HCT116 (cell line): ENCODE results near the gene CEP131. TPM values are rescaled to one million over a fixed set of nuclear protein-coding genes. Genes with fewer than 3 reads are reported as not detected.

Experiments used
- ATAC-seq: fragments of 200-7000 bp; cut with Tn5 transposase; 2 replicates; pipeline ENCODE4 v1.9.1; 2020; ENCODE audit warnings: mild to moderate bottlenecking, moderate library complexity
- BruUV-seq: library from RNA; stranded (reverse); fragments of 400-500 nt; replicated peaks from 2 replicates; lab custom pipeline; 2021; lab: Mats Ljungman, UMichigan
- CTCF ChIA-PET: fragments of 300-600 bp; sonication (Branson Sonifier 250); formaldehyde crosslinking; loops from one replicate; lab custom pipeline; 2021; ENCODE audit warnings: antibody characterized with exemption; lab: Charles Lee
- POLR2A ChIA-PET: fragments of 300-600, 350-600 bp; sonication (Branson Sonifier 250); formaldehyde crosslinking; loops from one replicate; lab custom pipeline; 2021; ENCODE audit warnings: antibody characterized with exemption; lab: Charles Lee
- RAD21 ChIA-PET, 2 experiments: fragments of 300-600 bp; sonication (Branson Sonifier 250); formaldehyde crosslinking; loops; one replicate each; lab custom pipeline; 2023; ENCODE audit warnings: low total read pairs in 2 of 2; ENCODE audit not compliant: uncharacterized antibody in 2 of 2, unreplicated experiment in 2 of 2, low non-redundant PET in 1 of 2; lab: Charles Lee
- DNase-seq: peaks from one replicate; pipeline ENCODE4 v3.0.0-alpha.2; 2010; ENCODE audit warnings: low read depth, low spot score
- H2AFZ ChIP-seq: fragments of 200-600 bp; shearing (Covaris generic), sonication (generic); 2 replicates; pipeline ENCODE4 v1.6.1; 2017; ENCODE audit warnings: low read depth, mixed run types, mixed read lengths, antibody characterized with exemption, low read length; ENCODE audit not compliant: poor library complexity, severe bottlenecking
- H3K27ac ChIP-seq: 2 replicates; pipeline ENCODE4 v1.5.1; 2012; ENCODE audit warnings: low read depth, low read length
- H3K27me3 ChIP-seq: fragments of 200-600 bp; sonication (generic); 2 replicates; pipeline ENCODE4 v1.6.1; 2016; ENCODE audit warnings: mixed run types, low read length, mixed read lengths; ENCODE audit not compliant: insufficient read depth
- H3K36me3 ChIP-seq, 2 experiments: fragments of 200-500 bp in 1 of 2; fragments of 200-600 bp in 1 of 2; sonication (Bioruptor generic) in 1 of 2; sonication (generic) in 1 of 2; 2 replicates each; pipeline versions ENCODE4 v1.5.1 to v1.6.1; 2014 to 2016; ENCODE audit warnings: low read length in 2 of 2, inconsistent platforms in 1 of 2, mixed read lengths in 1 of 2, mixed run types in 1 of 2; ENCODE audit not compliant: insufficient read depth in 2 of 2, control insufficient read depth in 1 of 2
- H3K4me1 ChIP-seq, 2 experiments: fragments of 200-600 bp in 1 of 2; sonication (generic) in 1 of 2; 2 replicates each; pipeline versions ENCODE4 v1.5.1 to v1.6.1; 2012 to 2017; ENCODE audit warnings: low read length in 2 of 2, inconsistent platforms in 1 of 2, mild to moderate bottlenecking in 1 of 2, mixed read lengths in 1 of 2, mixed run types in 1 of 2, moderate library complexity in 1 of 2; ENCODE audit not compliant: insufficient read depth in 2 of 2, control insufficient read depth in 1 of 2
- H3K4me2 ChIP-seq: fragments of 200-600 bp; sonication (generic); 2 replicates; pipeline ENCODE4 v1.6.1; 2017; ENCODE audit warnings: mixed run types, low read length, mixed read lengths
- H3K4me3 ChIP-seq, 2 experiments: fragments of 200-600 bp in 1 of 2; sonication (generic) in 1 of 2; replicated peaks in 1 of 2; 2 replicates each; pipeline ENCODE4 v1.5.1; 2011 to 2016; ENCODE audit warnings: low read length in 2 of 2, control low read depth in 1 of 2, low read depth in 1 of 2, mild to moderate bottlenecking in 1 of 2, mixed read lengths in 1 of 2, mixed run types in 1 of 2
- H3K79me2 ChIP-seq: fragments of 200-600 bp; sonication (generic); 2 replicates; pipeline ENCODE4 v1.6.1; 2017; ENCODE audit warnings: mild to moderate bottlenecking, mixed run types, low read length, moderate library complexity, mixed read lengths; ENCODE audit not compliant: insufficient read depth
- H3K9ac ChIP-seq: fragments of 200-600 bp; sonication (generic); 2 replicates; pipeline ENCODE4 v1.6.1; 2016; ENCODE audit warnings: low read length, mixed read lengths
- H3K9me2 ChIP-seq: fragments of 200-600 bp; sonication (generic), shearing (Covaris generic); 2 replicates; pipeline ENCODE4 v1.6.1; 2017; ENCODE audit warnings: mixed run types, mild to moderate bottlenecking, moderate library complexity; ENCODE audit not compliant: insufficient read depth
- H3K9me3 ChIP-seq, 2 experiments: fragments of 200-500 bp in 1 of 2; fragments of 200-600 bp in 1 of 2; sonication (Bioruptor generic) in 1 of 2; sonication (generic) in 1 of 2; 2 replicates each; pipeline ENCODE4 v1.6.1; 2014 to 2017; ENCODE audit warnings: low read length in 2 of 2, mixed read lengths in 2 of 2, inconsistent platforms in 1 of 2, low read depth in 1 of 2, mild to moderate bottlenecking in 1 of 2, mixed run types in 1 of 2, moderate library complexity in 1 of 2; ENCODE audit not compliant: control insufficient read depth in 1 of 2, insufficient read depth in 1 of 2
- H4K20me1 ChIP-seq: fragments of 200-600 bp; sonication (generic), shearing (Covaris generic); 2 replicates; pipeline ENCODE4 v1.6.1; 2017; ENCODE audit warnings: mixed run types, mild to moderate bottlenecking, moderate library complexity; ENCODE audit not compliant: insufficient read depth
- CBX3 ChIP-seq: IDR thresholded peaks from 2 replicates; pipeline ENCODE4 v1.6.1; 2012; ENCODE audit warnings: low read depth
- CEBPB ChIP-seq: IDR thresholded peaks from 2 replicates; pipeline ENCODE4 v1.6.1; 2012; ENCODE audit warnings: low read depth
- EGR1 ChIP-seq: IDR thresholded peaks from 2 replicates; pipeline ENCODE4 v1.6.1; 2012; ENCODE audit warnings: low read depth
- EZH2 ChIP-seq: fragments of 200-600 bp; sonication (generic); IDR thresholded peaks from 2 replicates; pipeline ENCODE4 v1.6.1; 2017; ENCODE audit warnings: antibody characterized with exemption, mixed run types
- EZH2phosphoT487 ChIP-seq: fragments of 200-600 bp; IDR thresholded peaks from 2 replicates; pipeline ENCODE4 v1.6.1; 2018; ENCODE audit warnings: antibody characterized with exemption, borderline replicate concordance
- FOSL1 ChIP-seq: IDR thresholded peaks from 2 replicates; pipeline ENCODE4 v1.6.1; 2012; ENCODE audit warnings: low read depth
- JUND ChIP-seq: IDR thresholded peaks from 2 replicates; pipeline ENCODE4 v1.6.1; 2012
- POLR2A ChIP-seq: IDR thresholded peaks from 2 replicates; pipeline ENCODE4 v1.7.0; 2011; ENCODE audit warnings: borderline replicate concordance; ENCODE audit not compliant: insufficient read depth, insufficient read length; ENCODE audit errors: extremely low read depth
- RAD21 ChIP-seq: IDR thresholded peaks from 2 replicates; pipeline ENCODE4 v1.6.1; 2012; ENCODE audit warnings: low read depth, mild to moderate bottlenecking
- SIN3A ChIP-seq: IDR thresholded peaks from 2 replicates; pipeline ENCODE4 v1.6.1; 2012; ENCODE audit warnings: low read depth
- SRF ChIP-seq: IDR thresholded peaks from 2 replicates; pipeline ENCODE4 v1.6.1; 2012; ENCODE audit warnings: low read depth
- YY1 ChIP-seq: IDR thresholded peaks from 2 replicates; pipeline ENCODE4 v1.6.1; 2011; ENCODE audit warnings: low read length, low read depth, moderate library complexity, mild to moderate bottlenecking; ENCODE audit not compliant: insufficient replicate concordance; ENCODE audit errors: extremely low read depth
- intact Hi-C: fragments of 100-400 bp; cut with micrococcal nuclease; formaldehyde crosslinking; loops from 2 replicates; pipeline ENCODE4 v1.10.0; 2022
- total RNA-seq: library from RNA; stranded (reverse); gene quantifications from one replicate; pipeline ENCODE4 v1.2.1, GENCODE V29; 2021; ENCODE audit not compliant: unreplicated experiment
- TF ChIP-seq, protein P1 (sequence below): IDR thresholded peaks from 2 replicates; pipeline ENCODE4 v1.6.1; 2012; ENCODE audit warnings: low read depth
- TF ChIP-seq, protein P2 (sequence below): IDR thresholded peaks from 2 replicates; pipeline ENCODE4 v1.6.1; 2012
- TF ChIP-seq, protein P3 (sequence below), 3 experiments: fragments of 200-600 bp in 1 of 3; sonication (generic) in 1 of 3; IDR thresholded peaks in 2 of 3; conservative IDR thresholded peaks in 1 of 3; 2 replicates each; pipeline ENCODE4 v1.5.1; 2012 to 2017; ENCODE audit warnings: low read depth in 2 of 3, low read length in 2 of 3, antibody characterized with exemption in 1 of 3, borderline replicate concordance in 1 of 3, control low read depth in 1 of 3, mild to moderate bottlenecking in 1 of 3, mixed read lengths in 1 of 3, mixed run types in 1 of 3, moderate library complexity in 1 of 3; ENCODE audit not compliant: insufficient read depth in 1 of 3

The CEP131 gene
- total RNA-seq, 1 experiment from 2014 or later = 30.2 TPM

DNA sequence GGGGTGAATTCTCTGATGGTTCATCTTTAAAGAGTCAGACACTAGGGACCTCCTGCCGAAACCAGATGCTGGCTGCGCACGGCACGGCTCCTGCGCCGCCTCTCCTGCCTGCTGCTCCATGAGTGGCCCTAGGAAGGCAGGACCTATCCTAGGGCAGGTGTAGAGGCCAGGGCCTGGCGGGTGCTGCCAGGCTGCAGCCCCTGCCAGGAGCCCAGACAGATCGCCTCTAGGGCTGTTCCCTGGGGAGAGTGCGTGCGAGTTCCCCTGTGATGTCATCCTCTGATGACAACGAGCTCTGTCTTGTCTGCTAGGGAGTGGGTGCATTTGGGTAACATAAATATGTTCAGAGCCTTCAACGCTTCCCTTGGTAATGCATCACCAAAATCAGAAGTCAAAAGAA lies 48.5 kb upstream of the CEP131 start (continued):
- TF ChIP-seq, protein P1, sequence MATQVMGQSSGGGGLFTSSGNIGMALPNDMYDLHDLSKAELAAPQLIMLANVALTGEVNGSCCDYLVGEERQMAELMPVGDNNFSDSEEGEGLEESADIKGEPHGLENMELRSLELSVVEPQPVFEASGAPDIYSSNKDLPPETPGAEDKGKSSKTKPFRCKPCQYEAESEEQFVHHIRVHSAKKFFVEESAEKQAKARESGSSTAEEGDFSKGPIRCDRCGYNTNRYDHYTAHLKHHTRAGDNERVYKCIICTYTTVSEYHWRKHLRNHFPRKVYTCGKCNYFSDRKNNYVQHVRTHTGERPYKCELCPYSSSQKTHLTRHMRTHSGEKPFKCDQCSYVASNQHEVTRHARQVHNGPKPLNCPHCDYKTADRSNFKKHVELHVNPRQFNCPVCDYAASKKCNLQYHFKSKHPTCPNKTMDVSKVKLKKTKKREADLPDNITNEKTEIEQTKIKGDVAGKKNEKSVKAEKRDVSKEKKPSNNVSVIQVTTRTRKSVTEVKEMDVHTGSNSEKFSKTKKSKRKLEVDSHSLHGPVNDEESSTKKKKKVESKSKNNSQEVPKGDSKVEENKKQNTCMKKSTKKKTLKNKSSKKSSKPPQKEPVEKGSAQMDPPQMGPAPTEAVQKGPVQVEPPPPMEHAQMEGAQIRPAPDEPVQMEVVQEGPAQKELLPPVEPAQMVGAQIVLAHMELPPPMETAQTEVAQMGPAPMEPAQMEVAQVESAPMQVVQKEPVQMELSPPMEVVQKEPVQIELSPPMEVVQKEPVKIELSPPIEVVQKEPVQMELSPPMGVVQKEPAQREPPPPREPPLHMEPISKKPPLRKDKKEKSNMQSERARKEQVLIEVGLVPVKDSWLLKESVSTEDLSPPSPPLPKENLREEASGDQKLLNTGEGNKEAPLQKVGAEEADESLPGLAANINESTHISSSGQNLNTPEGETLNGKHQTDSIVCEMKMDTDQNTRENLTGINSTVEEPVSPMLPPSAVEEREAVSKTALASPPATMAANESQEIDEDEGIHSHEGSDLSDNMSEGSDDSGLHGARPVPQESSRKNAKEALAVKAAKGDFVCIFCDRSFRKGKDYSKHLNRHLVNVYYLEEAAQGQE = no peak
- no peak for TF ChIP-seq SRF
- no peak for TF ChIP-seq CBX3
- no peak for TF ChIP-seq JUND
- TF ChIP-seq YY1 = no peak

DNA sequence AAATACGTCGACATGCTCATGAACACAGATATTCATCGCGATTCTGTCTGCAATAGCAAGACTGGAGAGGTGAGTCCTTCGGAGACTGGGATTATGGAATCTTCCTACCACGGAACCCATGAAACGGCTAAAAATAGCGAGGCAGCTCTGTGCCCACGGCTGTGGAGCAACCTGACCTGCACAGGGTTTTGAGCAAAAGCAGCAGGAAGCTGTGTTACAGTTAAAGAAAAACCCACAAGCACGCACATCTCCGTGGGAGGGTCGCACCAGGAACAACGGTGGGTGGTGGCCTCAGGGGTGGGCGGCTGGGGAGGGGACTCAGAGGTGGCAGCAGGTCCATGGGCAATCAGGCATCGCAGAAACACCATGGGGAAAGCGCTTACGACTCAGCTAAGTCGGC lies 47.5 kb upstream of the CEP131 start:
- H3K36me3 ChIP-seq = peaks cover 42 to 52% of the 10 kb centered on the region in 2 experiments

More for the DNA sequence above, 47.5 kb upstream of the CEP131 start:
- RAD21 ChIA-PET = no interaction called here
- no peak overlapping the region for H3K27ac ChIP-seq
- H3K4me1 ChIP-seq = no peaks in the 10 kb centered on the region
- H3K4me2 ChIP-seq = no peak overlapping the region
- ATAC-seq (no peak), DNase-seq (no peak)
- TF ChIP-seq EZH2phosphoT487 (no peak), CEBPB (no peak), RAD21 (no peak), YY1 (no peak), POLR2A (no peak), EGR1 (no peak), EZH2 (no peak), SIN3A (no peak), FOSL1 (no peak), CBX3 (no peak)
- TF ChIP-seq, protein P2, sequence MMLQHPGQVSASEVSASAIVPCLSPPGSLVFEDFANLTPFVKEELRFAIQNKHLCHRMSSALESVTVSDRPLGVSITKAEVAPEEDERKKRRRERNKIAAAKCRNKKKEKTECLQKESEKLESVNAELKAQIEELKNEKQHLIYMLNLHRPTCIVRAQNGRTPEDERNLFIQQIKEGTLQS = no peak
- TF ChIP-seq, protein P3, sequence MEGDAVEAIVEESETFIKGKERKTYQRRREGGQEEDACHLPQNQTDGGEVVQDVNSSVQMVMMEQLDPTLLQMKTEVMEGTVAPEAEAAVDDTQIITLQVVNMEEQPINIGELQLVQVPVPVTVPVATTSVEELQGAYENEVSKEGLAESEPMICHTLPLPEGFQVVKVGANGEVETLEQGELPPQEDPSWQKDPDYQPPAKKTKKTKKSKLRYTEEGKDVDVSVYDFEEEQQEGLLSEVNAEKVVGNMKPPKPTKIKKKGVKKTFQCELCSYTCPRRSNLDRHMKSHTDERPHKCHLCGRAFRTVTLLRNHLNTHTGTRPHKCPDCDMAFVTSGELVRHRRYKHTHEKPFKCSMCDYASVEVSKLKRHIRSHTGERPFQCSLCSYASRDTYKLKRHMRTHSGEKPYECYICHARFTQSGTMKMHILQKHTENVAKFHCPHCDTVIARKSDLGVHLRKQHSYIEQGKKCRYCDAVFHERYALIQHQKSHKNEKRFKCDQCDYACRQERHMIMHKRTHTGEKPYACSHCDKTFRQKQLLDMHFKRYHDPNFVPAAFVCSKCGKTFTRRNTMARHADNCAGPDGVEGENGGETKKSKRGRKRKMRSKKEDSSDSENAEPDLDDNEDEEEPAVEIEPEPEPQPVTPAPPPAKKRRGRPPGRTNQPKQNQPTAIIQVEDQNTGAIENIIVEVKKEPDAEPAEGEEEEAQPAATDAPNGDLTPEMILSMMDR (IDR thresholded peaks at IDR 0.05 in 2 of 3, conservative IDR thresholded peaks at IDR 0.05 in 1 of 3; ENCODE audit: borderline replicate concordance in 1 of 3, insufficient read depth in 1 of 3, low read depth in 2 of 3, low read length in 2 of 3) = no peak
- no peaks in the 10 kb centered on the region for H3K27me3 ChIP-seq
- no peaks in the 10 kb centered on the region for H3K9me2 ChIP-seq
- H2AFZ ChIP-seq = no peak overlapping the region
- CTCF ChIA-PET = no interaction called here
- POLR2A ChIA-PET = no interaction called here
- no peak overlapping the region for H3K4me3 ChIP-seq
- H3K79me2 ChIP-seq = peaks cover 8% of the 10 kb centered on the region; the same call in 1 of the 2 replicates
- no TSS peak for BruUV-seq
- H4K20me1 ChIP-seq = no peaks in the 10 kb centered on the region
- no peaks in the 10 kb centered on the region for H3K9me3 ChIP-seq
- intact Hi-C loops = no loop called here
- no peak overlapping the region for H3K9ac ChIP-seq
